ENCODE measurements around the gene CLNK. TPM values are rescaled to one million over a fixed set of nuclear protein-coding genes. Genes with fewer than 3 reads are reported as not detected.

CLNK gene
- total and polyA plus RNA-seq, 2 of the 8 experiments (the other 6 are each of a cell fraction or from before 2014, with no cell fraction given): not detected

DNA sequence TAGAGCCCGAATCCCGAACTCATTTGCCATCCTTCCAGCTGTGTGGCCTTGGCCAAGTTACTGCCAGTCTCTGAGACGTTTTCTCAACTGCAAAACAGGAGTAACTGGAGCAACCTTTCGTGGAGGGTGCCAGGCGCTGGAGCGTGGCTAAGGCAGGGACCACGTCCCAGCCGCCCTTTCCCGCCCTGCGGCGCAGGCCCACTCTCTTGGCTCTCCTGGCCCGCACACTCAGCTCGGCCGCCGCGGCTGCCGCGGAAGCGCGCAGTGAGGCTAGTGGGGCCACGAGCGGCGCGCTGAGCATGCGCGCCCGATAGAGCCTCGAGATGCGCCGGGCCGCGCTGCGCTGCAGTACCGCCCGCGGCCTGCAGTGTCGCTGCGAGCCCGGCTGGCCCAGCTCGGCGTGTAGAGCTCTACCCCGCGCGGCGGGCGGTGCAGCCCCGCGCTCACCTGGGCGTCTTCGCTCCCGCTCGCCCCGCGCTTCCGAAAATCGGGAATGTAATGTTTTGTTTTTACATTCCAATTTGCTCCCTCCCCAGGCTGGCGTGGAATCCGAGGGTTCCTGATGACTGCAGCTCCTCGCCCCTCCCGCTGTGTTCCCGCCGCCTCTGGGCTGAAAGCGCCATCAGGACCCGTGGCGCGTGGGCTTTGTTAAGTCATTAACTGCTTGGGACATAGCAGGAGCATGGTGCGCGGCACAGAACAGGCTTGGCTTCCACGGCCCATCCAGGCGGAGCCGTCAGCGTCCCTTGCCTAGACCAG lies 223.3 kb downstream of the CLNK start (continued):
- TF ChIP-seq SAP30 (IDR thresholded peaks at IDR 0.05; ENCODE audit: insufficient read depth, insufficient replicate concordance, low read length): no peak
- peak; percentile 91; the same call in 1 of the 2 replicates for TF ChIP-seq KDM1A (IDR thresholded peaks at IDR 0.05; ENCODE audit: borderline replicate concordance, low read length)
- peak; percentile 36; the same call in 1 of the 2 replicates for TF ChIP-seq TEAD4 (IDR thresholded peaks at IDR 0.05; ENCODE audit: low read depth, low read length)
- peak in 1 of 2 experiments; percentile 51; a peak in 1 of 4 replicates for TF ChIP-seq HDAC2 (IDR thresholded peaks at IDR 0.05; ENCODE audit: borderline replicate concordance in 1 of 2, low read depth in 2 of 2, low read length in 2 of 2)
- peak; percentile 68; the same call in 1 of the 2 replicates for TF ChIP-seq YY1 (IDR thresholded peaks at IDR 0.05; ENCODE audit: low read depth, low read length)
- peak; percentile 90 for TF ChIP-seq KDM4A (IDR thresholded peaks at IDR 0.05; ENCODE audit: low read depth, low read length, severe bottlenecking)
- no peak for TF ChIP-seq GTF2F1 (IDR thresholded peaks at IDR 0.05; ENCODE audit: borderline replicate concordance, low read depth, low read length)
- TF ChIP-seq SIN3A (conservative IDR thresholded peaks at IDR 0.05 in 1 of 2, IDR thresholded peaks at IDR 0.05 in 1 of 2; ENCODE audit: low read depth in 1 of 2, low read length in 2 of 2): 0 out of 4 replicates have a peak, but pooled peaks of 1 of the 2 experiments have one; percentile 20
- TF ChIP-seq TAF7 (optimal IDR thresholded peaks at IDR 0.05; ENCODE audit: borderline replicate concordance, low read depth, low read length): peak; percentile 35
- no peak for TF ChIP-seq RFX5 (IDR thresholded peaks at IDR 0.05; ENCODE audit: borderline replicate concordance, low read depth, low read length)
- TF ChIP-seq SRF (IDR thresholded peaks at IDR 0.05; ENCODE audit: low read depth, low read length): no peak
- TF ChIP-seq RBBP5 (IDR thresholded peaks at IDR 0.05; ENCODE audit: borderline replicate concordance, low read depth, low read length): no peak; the same call in 1 of the 2 replicates
- peak; percentile 70 to 83 for TF ChIP-seq RAD21 (IDR thresholded peaks at IDR 0.05 in 1 of 2, conservative IDR thresholded peaks at IDR 0.05 in 1 of 2; ENCODE audit: low read depth in 2 of 2, low read length in 2 of 2)
- peak; percentile 10; the same call in 1 of the 2 replicates for TF ChIP-seq CREB1 (IDR thresholded peaks at IDR 0.05)
- no peak for TF ChIP-seq CTBP2 (IDR thresholded peaks at IDR 0.05; ENCODE audit: borderline replicate concordance, insufficient read depth, insufficient read length, low read length)
- no peak for TF ChIP-seq ZNF274 (IDR thresholded peaks at IDR 0.05; ENCODE audit: borderline replicate concordance, extremely low read depth, low read length)
- TF ChIP-seq CBX5 (IDR thresholded peaks at IDR 0.05; ENCODE audit: low read depth, low read length): no peak
- no peak for TF ChIP-seq FOSL1 (IDR thresholded peaks at IDR 0.05; ENCODE audit: insufficient read depth, low read depth, low read length)
- TF ChIP-seq GABPA (IDR thresholded peaks at IDR 0.05; ENCODE audit: borderline replicate concordance, insufficient read depth, low read length): peak; percentile 16; the same call in 1 of the 2 replicates
